NCI-H748 (cell line): ENCODE measurements around the gene RHBDL2.
"Not testable (repeated sequence)": the region's sequence is repeated elsewhere in the genome, so short reads cannot be mapped to it uniquely, and the experiment has no call there.

ENCODE experiments used
- DNase-seq: peaks from one replicate; lab custom pipeline; 2025; ENCODE audit not compliant: unreplicated experiment; lab: John Stamatoyannopoulos, UW

Gene RHBDL2

DNA sequence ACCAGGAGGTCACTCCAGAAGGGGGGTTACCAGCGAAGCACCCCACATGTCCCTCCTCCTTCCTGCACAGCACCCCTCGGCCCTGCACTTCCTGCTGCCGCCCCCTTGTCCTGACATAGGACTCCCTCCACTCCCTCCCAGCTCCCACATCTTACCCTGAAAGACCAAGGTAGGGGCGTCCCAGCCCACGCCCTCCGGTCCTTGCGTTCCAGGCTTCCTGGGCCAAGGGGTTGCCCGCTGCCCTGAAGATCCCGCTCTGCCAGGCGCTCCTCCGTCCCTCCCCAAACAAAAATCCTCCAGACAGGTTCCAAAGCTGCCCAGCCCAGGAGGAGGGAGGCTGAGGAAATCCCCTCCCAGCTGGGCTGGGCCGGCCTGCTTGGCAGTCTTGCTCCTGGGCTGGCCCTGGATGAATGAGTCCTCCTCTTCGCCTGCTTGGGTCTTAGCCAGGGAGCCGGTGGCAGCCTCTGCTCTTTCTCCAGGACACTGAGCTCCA is at the start of gene RHBDL2:
RHBDL2 (minus strand) TSS at position 304 of the 493 bp plus-strand sequence. CDS start 22,618 bp downstream, outside the sequence.
- DNase-seq: no peak

DNA sequence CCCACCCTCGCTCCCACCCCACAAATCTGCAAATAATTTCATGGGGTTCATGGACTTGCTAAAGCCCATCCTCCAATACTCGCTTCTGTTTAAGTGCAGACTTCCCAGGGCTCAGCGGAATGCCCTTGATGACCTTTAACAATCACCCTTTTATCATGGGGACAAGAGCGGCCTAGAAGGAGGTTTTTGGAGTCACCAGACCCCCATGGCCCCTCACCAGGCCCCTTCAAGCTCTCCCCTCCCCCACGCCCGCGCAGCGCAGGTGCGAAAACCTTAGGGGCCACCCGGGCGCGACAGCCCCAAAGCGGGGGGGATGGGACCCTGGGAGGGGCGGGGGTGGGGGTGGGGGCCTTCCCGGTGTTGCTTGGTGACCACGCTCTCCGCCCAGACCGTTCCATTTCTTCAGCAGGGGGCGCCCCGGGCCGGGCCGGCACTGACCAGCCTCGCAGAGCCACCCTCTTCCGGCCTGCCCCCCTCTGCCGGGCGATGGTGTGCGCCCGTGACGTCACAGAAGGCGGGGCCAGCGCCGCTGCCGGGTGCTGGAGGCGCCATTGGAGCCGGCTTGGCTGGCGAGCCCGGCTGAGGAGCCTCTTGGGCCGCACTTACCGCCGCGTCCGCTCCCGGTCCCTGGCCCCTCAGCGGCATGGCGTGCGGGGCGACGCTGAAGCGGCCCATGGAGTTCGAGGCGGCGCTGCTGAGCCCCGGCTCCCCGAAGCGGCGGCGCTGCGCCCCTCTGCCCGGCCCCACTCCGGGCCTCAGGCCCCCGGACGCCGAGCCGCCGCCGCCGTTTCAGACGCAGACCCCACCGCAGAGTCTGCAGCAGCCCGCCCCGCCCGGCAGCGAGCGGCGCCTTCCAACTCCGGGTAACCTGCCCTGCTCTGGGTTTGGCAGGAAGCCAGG is 49.4 kb upstream of the RHBDL2 start, which contains the start of gene AKIRIN1:
AKIRIN1 (plus strand) TSS at position 539 of the 900 bp plus-strand sequence; CDS start at position 644, 105 bp downstream.
- DNase-seq: peak; percentile 93

GRCh38 chr1:38990386-38990737 is 48.7 kb upstream of the RHBDL2 start:
- no peak for DNase-seq

- no peak for DNase-seq
Measured at GRCh38 chr1:38989979-38990378, 48.3 kb upstream of the RHBDL2 start.

DNA sequence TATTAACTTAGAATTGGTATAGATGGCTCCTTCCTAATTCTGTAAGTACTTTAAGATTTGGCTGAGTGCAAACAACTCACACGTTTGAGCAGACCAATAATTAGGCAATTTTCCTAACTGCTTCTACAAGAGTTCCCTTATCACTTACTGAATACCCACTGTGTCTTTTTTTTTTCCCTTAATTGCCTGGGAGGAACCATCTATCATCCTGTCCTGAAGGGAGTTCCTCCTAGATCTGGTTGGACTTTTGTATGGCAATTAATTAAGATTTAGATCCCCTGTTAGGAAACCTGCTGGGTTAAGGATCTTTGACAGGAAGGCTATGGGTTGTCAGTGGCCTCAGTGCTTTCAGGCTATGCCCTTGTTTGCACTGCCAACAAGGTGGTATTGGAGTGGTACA is 37.8 kb upstream of the RHBDL2 start:
- DNase-seq: not testable (repeated sequence)

- DNase-seq: not testable (repeated sequence)
Measured at GRCh38 chr1:38978245-38978542, 36.6 kb upstream of the RHBDL2 start.

DNA sequence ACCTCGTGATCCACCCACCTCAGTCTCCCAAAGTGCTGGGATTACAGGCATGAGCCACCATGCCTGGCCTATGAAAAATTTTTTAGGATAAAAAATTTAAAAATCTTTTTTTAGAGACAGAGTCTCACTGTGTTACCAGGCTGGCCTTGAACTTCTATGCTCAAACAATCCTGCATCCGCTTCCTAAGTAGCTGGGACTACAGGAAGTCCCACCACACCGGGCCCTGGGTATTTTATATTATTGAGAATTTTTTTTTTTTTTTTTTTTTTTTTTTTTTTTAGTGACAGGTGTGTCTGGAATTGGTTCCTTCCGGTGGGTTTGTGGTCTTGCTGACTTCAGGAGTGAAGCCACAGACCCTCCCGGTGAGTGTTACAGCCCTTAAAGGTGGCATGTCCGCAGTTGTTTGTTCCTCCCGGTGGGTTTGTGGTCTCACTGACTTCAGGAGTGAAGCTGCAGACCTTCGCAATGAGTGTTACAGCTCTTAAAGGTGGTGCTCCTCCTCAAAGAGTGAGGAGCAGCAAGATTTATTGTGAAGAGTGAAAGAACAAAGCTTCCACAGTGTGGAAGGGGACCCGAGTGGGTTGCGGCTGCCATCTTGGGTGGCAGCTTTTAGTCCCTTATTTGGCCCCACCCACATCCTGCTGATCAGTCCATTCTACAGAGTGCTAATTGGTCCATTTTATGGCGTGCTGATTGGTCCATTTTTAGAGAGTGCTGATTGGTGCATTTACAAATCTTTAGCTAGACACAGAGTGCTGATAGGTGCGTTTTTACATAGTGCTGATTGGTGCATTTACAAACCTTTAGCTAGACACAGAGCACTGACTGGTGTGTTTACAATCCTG is 36.0 kb upstream of the RHBDL2 start:
- not testable (repeated sequence) for DNase-seq

- DNase-seq: no peak
Measured at GRCh38 chr1:38973659-38974437, 32.2 kb upstream of the RHBDL2 start.

DNA sequence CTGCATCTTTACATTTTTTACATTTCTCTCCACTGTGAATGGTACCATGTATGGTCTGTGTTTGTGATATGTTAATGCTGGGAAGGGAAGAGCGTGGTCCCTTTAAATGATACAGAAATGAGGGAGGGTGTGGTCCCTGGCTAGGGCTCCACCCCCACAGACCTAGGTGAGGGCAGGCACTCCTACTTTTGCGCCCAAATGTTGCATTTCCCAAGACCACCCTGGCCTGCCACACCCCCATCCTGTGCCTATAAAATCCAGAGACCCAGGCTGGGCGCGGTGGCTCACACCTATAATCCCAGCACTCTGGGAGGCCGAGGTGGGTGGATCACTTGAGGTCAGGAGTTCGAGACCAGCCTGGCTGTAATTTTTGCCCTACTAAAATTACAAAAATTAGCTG is 31.5 kb upstream of the RHBDL2 start:
- peak; percentile 1 for DNase-seq

DNA sequence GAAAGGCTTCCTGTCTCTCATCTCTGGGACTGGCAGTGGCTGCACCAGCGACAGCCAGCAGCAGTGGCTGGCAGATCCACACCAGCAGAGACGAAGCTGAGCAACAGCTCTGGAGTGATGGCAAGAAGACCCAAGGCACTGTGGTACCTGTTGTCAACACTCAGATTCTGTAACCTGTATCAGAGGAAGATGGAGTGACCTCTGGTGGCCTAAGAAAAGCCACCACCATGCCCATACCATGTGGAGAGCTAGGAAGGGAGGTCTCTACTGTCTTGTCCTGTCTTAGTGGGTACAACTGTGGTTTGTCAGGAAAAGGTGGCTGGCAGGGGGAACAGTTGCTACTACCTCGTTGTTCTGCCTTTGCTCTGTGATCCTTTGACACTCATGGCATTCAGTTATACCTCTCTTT is 22.5 kb upstream of the RHBDL2 start:
- DNase-seq: no peak

DNA sequence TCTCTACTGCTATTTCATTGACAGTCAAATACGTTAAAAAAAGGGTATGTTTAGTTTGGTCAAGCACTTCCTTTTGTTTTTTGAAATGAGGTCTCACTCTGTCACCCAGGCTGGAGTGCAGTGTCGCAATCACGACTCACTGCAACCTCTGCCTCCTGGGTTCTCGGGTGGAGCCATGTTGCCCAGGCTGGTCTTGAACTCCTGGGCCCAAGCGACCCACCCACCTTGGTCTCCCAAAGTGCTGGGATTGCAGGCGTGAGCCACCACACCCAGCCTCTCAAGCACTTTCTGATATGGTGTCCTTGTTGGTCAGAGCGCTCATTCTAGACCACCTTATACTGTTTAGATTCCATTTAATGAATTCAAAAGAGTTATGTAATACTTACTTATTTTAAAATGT is 20.9 kb upstream of the RHBDL2 start:
- no peak for DNase-seq

GRCh38 chr1:38962113-38962512 is 20.5 kb upstream of the RHBDL2 start:
- DNase-seq: no peak

- DNase-seq: no peak
Measured at GRCh38 chr1:38958967-38959366, 17.3 kb upstream of the RHBDL2 start.

GRCh38 chr1:38953433-38953860 is 11.8 kb upstream of the RHBDL2 start:
- DNase-seq: no peak

GRCh38 chr1:38950553-38950952 is 8.9 kb upstream of the RHBDL2 start:
- DNase-seq: no peak

DNA sequence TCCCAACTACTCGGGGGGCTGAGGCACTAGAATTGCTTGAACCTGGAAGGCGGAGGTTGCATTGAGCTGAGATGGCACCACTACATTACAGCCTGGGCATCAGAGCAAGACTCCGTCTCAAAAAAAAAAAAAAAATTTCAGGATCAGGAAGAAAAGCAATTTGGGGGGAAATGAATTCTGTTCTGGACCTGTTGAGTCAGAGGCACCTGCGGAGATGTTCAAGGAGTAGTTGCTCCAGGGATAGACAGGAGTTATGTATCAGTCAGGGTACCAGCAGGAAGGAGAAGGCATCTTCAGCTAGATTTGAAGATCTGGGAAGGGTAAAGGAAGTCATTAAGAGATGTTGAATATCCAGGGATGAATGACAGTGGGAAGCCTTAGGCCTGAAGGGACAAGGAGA is 2.9 kb upstream of the RHBDL2 start:
- DNase-seq: no peak

DNA sequence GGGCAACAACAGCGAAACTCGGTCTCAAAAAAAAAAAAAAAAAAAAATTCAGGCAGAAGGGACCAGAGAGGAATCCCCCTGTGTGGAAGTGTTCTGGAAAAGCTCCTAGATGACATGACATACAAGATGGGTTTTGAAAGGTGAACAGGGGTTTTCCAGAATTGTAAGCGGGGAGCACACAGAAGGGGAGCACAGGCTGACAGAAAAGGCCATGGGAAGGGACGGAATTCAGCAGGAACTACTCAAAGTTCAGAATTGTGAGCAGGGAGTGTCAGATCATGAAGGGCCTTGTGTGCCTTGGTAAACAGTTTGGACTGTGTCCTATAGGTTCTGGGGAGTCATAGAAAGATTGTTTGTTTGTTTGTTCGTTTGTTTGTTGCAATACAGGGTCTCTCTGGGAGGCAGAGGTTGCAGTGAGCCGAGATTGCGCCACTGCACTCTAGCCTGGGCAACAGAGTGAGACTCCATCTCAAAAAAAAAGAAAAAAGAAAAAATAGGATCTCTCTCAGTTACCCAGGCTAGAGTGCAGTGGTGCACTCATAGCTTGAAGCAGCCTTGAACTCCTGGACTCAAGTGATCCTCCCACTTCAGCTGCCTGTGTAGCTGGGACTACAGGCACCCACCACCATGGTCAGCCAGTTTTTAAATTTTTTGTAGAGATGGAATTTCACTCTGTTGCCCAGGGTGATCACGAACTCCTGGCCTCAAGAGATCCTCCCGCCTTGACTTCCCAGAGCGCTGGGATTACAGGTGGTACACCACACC is 1.2 kb upstream of the RHBDL2 start:
- DNase-seq: no peak

DNA sequence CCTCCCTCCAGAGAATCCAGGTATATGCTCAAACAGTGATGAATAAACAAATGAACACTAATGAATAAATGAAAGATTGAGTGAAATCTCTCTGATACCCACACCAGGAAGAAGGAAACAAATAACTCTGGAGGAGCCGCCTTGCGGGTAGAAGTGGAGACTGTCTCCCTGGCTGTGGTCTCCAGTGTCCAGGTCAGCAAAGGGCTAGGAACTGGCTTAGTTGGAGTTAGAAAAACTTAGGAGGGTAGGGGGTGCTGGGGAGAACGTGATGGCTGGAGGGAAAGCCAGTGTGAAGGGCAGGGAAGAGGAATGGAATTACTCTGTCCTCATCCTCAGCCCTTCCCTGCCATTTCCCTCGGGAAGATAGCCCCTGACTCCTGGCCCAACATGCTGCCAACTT is 537 bp downstream of the RHBDL2 start:
- DNase-seq: no peak

- DNase-seq: no peak
Measured at GRCh38 chr1:38940339-38941047, 1.1 kb downstream of the RHBDL2 start.
